Activated CD8-positive, alpha-beta memory T cell treated with anti-CD3 and anti-CD28 coated beads, Interleukin-2, amount 50 U/mL, for 1 hour (primary cell): Measurements from ENCODE around the gene OR5K1.

Experiments
- DNase-seq: peaks from one replicate; pipeline ENCODE4 v3.0.0-alpha.2; 2020; ENCODE audit errors: extremely low read depth

Gene OR5K1

DNA sequence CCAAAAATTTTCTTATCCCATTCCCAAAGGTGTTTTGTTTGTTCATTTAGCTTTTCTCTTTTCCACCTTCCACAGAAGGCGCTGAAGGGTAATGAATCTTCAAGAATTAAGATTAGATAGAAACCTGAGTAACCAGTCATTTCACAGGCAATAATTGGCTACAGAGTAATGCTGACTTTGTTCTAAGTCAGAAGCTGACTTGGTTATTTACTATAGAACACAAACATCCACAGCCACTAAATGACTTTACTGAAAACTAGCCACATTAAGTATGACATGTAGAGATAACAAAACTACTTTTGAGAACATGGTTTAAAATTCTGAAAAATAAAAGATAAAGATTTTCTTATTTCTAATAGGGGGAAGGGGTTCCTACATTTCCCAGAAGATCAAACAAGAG lies 51.9 kb downstream of the OR5K1 start:
- no peak for DNase-seq

DNA sequence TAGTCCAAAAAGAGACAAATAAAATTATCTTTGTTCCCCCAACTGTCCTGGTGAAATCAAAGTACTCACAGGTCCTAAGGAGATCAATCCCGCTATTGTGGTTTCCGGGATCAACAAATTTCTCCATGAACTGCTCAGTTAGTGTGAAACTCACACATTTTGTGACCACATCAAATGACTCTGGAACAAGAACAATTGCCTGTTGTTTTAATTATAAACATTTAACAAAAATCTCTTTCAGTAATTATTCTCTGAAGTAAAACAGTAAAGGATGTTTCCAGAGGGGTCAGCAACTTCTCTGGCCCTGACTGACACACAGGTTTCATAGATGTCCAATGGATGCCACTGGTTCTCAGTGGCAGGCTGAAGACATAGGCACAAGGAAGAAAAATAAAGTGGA lies 55.8 kb downstream of the OR5K1 start:
- DNase-seq, result no peak

DNA sequence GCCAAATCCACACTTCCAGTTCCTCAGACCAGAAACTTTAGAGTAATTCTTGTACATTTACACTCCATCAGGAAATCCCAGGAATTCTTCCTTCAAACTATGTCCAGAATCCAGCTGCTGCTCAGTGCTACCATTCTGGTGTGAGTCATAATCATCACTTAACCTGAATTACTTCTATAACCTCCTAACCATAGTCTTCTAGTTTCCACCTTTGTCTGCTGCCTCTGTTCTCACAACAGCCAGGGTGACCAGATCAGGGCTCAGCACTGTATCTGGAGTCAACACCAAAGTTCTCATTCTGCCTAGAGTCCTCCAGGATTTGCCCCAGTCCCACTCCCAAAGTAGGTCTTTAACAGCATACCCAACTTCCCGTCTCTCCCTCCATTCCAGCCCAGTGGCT lies 56.4 kb downstream of the OR5K1 start:
- no peak for DNase-seq

DNA sequence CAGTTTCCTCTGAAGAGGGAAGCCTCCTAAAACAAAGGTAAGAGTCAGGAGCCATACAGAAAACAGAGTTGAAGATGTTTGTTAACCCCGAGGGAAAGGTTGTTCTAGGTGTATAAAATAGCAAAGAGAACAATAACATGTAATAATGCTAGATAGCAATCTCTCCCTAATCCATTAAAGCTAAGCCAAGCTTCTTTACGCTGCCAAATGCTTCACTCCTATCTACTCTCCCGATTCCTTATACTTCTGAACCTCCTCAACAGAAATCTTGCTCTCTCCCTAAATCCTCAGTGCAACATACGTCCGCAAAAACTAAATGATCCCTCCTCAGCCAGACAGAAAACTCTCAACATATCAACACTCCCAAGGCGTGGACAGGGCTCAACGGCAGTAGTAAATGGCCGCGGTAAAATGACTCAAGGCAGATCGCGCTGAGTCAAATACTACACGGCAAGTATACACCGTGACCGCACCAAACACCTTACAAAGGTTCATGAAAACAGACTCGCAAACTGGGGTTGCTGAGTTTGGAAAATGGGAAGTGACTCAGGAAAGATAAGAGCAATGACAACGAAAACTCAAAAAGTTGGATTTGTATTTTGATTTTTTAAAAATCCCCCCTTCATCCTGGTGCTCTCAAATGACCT lies 59.0 kb downstream of the OR5K1 start:
- DNase-seq, result peak; percentile 26
